A549 treated with RU486 at 1 μM for 4 hours (cell line): ENCODE results near the gene ADPRHL1. TPM values are rescaled to one million over a fixed set of nuclear protein-coding genes. Genes with fewer than 3 reads are reported as not detected.

ENCODE experiments used
- total RNA-seq: library from RNA; stranded (reverse); fragments of 200-300 nt; extraction: Qiagen RNA extraction; gene quantifications from 5 replicates; pipeline ENCODE4 v1.2.3, GENCODE V29; 2022; ENCODE audit warnings: low read depth

ADPRHL1 gene
- total RNA-seq: 10.5 to 15.9 TPM (median 12.3 TPM) in 5 replicates

DNA sequence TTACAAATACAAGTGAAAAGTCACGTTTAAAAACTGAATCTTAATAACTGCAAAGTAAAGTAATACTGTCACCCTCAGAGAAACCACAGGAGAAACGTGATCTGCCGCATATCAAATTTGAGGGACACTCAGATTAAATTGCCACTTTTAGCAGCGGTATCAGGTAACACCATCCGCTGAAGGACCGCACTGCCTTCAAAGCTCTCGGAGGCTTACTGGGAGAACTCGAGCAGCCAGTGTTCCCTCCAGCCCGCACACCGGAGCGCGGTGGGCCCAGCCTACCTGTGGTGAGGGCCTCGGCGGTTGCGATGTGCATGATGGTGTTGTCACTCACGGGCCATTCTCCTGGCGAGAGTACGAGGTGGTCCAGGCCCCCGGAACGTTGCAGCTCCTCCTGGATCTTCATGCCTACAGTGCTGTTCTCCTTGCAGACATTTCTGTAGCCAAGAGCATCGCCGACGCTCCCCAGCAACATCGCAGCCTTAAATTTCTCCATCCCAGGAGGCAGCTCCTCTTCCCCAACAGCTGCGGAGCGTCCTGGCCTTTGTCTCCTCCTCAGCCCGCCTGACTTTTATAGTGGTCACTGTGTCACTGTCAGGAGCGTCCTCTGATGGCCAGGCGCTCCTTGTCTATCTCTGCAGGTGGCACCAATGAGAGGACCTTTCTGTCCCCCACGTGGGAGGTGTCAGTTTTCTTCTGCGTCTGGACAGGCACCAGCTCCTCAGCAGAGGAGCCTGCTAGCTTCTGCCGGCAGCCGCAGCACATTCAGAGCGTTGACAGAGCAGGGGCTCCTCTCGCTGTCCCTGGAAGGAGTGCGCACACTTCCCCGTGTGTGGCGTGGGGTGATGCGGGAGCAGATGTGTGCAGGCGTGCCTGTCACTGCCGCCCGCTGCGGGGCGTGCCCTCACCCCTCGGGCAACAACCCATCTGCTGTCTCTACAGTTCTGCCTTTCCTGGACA lies at the start of gene ADPRHL1:
Gene ADPRHL1, minus strand, starts transcription at position 547 of the 960 bp plus-strand sequence. Its CDS starts 51 bp downstream, at position 496.

DNA sequence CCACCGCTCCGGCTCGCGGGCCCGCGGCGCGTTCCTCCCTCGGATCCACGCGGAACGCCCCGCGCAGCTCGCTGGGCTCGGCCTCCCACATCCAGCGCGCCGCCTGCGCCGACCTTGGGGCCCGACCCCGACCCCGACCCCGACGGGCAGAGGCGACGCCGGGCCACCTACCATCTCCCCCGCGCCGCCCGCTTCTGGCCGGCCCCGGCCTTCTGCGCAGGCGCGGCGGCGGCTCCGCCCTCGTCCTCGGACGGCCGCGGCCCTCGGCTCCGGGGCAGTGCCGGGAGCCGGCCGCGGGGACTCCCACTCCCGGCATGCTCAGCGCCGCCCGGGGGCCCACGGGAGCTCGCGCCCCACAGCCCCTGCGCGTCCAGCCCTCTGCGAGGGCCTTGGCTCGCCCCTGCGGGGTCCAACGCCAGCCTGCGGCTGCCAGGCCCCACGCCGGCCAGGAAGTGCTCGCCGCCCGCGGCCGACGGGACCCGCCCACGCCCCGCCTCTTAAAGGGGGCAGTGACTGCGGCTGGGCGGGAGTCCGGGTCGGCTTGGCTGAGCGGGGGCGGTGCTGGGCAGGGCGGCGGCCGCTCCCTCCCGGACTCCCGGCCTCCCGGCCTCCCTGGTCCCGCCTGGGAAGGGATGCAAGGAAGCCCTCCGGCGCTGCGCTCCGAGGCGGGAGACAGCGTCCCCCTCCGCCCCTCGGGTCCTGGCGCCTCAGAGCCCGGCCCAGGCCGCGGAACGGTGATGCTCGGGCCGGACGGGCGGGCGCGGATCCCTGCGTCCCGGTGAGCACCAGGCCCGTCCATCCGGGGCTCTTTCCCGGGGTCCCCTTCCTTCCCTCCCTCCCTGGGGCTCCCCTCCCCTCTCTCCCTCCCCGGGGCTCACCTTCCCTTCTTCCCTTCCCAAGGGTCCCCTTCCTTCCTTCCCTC lies 37.5 kb upstream of the ADPRHL1 start, which contains the start of gene DCUN1D2:
Gene DCUN1D2, minus strand, starts transcription at position 216 of the 922 bp plus-strand sequence. Its CDS starts 42 bp downstream, at position 174.

Other genes with a start within 250 kb of the ADPRHL1 start
- gene PCID2, start 244.8 kb downstream of the ADPRHL1 start, total RNA-seq: 38.7 to 48.0 TPM (median 41.9 TPM) in 5 replicates
- 46.7 to 60.6 TPM (median 56.1 TPM) in 5 replicates for gene CUL4A, start 243.9 kb downstream of the ADPRHL1 start, total RNA-seq
- gene LAMP1, start 156.2 kb downstream of the ADPRHL1 start, total RNA-seq: 75.2 to 96.8 TPM (median 91.3 TPM) in 5 replicates
- gene GRTP1, start 89.4 kb downstream of the ADPRHL1 start, total RNA-seq: 0.98 to 1.5 TPM (median 1.4 TPM) in 5 replicates
- gene DCUN1D2, start 37.2 kb upstream of the ADPRHL1 start, total RNA-seq: 8.4 to 11.2 TPM (median 8.6 TPM) in 5 replicates
- 96.1 to 113 TPM (median 110 TPM) in 5 replicates for gene TFDP1, start 131.3 kb upstream of the ADPRHL1 start, total RNA-seq
- gene ATP4B, start 204.7 kb upstream of the ADPRHL1 start, total RNA-seq: not detected in 5 replicates
- not detected in 5 replicates for gene GRK1, start 213.7 kb upstream of the ADPRHL1 start, total RNA-seq